WI38 (cell line): ENCODE data around the gene KCNJ10.

Source experiments
- H3K4me3 ChIP-seq: 2 replicates; pipeline ENCODE4 v1.5.1; 2011; ENCODE audit warnings: low read depth, mild to moderate bottlenecking, control low read depth, low read length
- TF ChIP-seq, protein P1 (sequence below): IDR thresholded peaks from 2 replicates; pipeline ENCODE4 v1.5.1; 2012; ENCODE audit warnings: low read depth, mild to moderate bottlenecking, control low read depth, low read length

Gene KCNJ10

DNA sequence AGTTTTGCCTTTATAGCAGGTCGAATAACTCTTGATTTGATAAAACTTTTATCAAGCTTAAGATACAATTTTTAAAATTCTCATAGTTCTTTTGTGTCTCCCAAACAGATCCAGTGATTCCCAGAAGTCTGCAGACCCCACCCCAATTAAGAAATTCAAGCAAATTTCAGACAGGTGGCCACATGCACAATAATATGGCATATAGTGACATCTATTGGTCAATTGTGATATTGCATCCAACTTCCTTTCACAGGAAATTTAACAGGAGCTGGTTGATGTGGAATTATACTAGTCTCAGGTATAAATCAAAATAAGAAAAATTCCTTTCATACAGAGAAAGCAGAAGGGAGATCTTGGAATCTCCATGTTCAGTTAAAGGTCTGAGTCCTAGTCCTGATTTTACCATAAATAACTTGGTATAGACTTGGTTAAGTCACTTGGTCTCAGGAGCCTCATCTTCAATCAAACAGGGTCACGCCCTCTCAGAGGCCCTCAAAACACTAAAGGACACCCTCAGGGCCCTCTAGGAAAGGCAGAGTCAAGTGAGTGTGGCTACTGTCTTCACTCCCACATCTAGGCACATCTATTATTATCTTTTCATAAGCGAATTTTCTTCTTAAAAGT, 62.3 kb downstream of the KCNJ10 start:
- no peak overlapping the region for H3K4me3 ChIP-seq
- TF ChIP-seq, protein P1, sequence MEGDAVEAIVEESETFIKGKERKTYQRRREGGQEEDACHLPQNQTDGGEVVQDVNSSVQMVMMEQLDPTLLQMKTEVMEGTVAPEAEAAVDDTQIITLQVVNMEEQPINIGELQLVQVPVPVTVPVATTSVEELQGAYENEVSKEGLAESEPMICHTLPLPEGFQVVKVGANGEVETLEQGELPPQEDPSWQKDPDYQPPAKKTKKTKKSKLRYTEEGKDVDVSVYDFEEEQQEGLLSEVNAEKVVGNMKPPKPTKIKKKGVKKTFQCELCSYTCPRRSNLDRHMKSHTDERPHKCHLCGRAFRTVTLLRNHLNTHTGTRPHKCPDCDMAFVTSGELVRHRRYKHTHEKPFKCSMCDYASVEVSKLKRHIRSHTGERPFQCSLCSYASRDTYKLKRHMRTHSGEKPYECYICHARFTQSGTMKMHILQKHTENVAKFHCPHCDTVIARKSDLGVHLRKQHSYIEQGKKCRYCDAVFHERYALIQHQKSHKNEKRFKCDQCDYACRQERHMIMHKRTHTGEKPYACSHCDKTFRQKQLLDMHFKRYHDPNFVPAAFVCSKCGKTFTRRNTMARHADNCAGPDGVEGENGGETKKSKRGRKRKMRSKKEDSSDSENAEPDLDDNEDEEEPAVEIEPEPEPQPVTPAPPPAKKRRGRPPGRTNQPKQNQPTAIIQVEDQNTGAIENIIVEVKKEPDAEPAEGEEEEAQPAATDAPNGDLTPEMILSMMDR: peak; percentile 38

GRCh38 chr1:160006312-160006940, 63.5 kb downstream of the KCNJ10 start:
- no peak overlapping the region for H3K4me3 ChIP-seq
- TF ChIP-seq, protein P1: peak; percentile 93

GRCh38 chr1:160005070-160005469, 64.9 kb downstream of the KCNJ10 start:
- no peak overlapping the region for H3K4me3 ChIP-seq
- TF ChIP-seq, protein P1: no peak

GRCh38 chr1:160004425-160004824, 65.5 kb downstream of the KCNJ10 start:
- TF ChIP-seq, protein P1: no peak
- no peak overlapping the region for H3K4me3 ChIP-seq

DNA sequence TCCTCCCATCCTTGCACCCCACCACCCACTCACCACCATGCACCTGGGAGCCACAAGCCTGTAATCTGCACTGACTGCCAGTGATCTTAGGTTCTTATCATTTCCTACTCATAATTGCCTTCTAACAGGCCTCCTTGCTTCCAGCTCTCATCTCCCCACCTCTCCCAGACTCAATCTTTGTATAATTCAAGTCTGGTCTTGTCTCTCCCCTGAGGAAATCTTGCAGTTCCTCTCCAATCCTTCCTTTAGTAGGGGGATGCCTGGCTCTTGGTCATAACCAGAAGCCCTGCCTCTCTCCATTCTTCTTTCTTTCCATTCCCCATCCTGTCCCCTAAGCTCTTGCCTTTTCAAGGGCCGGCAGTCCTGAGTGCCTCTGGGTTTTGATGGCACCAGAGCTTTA, 66.0 kb downstream of the KCNJ10 start:
- TF ChIP-seq, protein P1: no peak
- H3K4me3 ChIP-seq: no peak overlapping the region

GRCh38 chr1:160001440-160001839, 68.5 kb downstream of the KCNJ10 start:
- TF ChIP-seq, protein P1: no peak
- H3K4me3 ChIP-seq: no peak overlapping the region

DNA sequence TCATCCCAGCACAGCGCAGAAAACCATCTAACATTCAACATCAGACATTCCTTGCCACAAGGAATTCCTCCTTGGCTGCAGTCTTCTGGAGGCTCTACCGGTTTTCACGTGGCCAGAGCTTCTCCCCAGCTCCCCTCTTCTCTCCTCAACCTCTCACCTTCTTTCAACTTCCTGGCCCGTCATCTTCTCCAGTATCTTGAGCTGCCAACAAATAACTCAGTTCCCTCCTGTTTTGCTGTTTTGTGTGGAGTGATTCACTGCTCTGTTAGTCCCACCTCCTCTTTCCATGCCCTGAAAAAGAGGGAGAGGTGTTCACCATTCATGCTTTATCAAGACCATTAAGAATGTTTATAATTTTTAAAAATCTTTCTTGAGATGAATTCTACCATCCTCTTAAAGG, 70.8 kb downstream of the KCNJ10 start:
- H3K4me3 ChIP-seq: no peak overlapping the region
- TF ChIP-seq, protein P1: no peak
